Left kidney (tissue), 2 donors: Measurements from ENCODE around the gene TMEM269. TPM values are rescaled to one million over a fixed set of nuclear protein-coding genes. Genes with fewer than 3 reads are reported as not detected.

Source experiments
- DNase-seq: peaks from one replicate; pipeline ENCODE4 v3.0.0-alpha.2; 2013
- polyA plus RNA-seq: library from polyadenylated mRNA; unstranded; fragments of 120-200 nt; gene quantifications from one replicate; pipeline ENCODE4 v1.2.1, GENCODE V29; 2013; ENCODE audit not compliant: insufficient read length

TMEM269 gene
- polyA plus RNA-seq, 1 donor: 1.3 TPM

DNA sequence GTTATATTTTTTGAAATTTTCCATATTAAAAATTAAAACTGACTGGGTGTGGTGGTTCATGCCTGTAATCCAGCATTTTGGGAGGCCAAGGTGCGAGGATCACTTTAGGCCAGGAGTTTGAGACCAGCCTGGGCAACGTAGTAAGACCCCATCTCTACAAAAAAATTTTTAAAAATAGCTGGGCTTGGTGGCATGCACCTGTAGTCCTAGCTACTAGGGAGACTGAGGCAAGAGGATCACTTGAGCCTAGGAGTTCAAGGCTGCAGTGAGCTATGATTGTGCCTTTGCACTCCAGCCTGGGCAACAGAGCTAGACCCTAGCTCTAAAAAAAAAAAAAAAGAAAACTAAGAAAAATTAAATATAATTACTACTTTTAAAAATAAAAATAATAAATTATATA is 36.9 kb downstream of the TMEM269 start:
- no peak for DNase-seq

DNA sequence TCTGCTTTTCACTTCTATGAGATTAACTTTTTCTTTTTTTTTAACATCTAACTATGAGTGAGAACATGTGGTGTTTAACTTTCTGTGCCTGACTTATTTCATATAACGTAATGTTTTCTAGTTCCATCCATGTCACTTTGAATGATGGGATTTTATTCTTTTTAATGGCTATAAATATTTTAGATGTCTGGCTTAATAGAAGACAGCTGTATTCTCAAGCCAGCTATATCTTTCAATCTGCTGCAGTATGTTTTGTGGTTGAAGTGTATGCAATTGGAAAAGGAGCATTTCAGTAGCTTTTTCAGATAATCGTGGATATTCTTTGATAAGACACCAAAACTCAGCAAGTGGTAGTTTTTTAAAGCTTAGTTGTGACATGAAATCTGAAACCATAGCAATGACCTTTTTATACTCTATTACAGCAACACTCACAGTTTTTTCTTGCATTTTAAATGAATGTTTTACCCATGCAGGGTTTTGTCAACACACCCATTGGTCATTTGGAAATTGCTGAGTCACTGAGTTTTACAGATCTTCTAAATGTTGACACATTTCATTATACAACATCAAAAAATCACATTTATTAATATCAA is 38.1 kb downstream of the TMEM269 start:
- peak; percentile 12 for DNase-seq

DNA sequence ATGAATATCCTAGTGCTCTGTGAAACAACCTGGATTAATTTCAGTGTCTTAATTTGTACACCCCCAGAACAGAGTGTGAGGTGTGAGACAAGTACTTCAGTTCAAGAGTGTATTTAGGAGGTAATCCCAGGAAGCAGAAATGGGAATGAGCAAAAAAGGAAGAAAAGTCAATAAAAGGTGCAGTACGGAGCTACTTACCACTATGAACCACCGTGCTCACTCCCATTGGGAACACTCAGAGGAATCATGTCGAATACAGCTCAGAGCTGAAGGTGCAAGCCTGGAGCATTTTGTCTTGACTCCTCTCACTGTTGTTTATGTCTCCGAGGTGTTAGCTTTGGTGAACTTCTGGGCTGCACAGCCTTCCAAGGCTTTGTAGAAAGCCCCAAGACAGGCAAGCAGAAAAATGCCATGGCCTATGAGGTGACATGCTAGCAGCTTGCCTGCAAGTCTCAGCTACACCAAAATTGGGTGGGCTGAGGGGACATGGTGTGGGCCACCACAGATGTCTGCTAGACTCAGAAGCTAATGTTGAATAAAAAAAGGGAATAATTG is 39.8 kb downstream of the TMEM269 start:
- no peak for DNase-seq

DNA sequence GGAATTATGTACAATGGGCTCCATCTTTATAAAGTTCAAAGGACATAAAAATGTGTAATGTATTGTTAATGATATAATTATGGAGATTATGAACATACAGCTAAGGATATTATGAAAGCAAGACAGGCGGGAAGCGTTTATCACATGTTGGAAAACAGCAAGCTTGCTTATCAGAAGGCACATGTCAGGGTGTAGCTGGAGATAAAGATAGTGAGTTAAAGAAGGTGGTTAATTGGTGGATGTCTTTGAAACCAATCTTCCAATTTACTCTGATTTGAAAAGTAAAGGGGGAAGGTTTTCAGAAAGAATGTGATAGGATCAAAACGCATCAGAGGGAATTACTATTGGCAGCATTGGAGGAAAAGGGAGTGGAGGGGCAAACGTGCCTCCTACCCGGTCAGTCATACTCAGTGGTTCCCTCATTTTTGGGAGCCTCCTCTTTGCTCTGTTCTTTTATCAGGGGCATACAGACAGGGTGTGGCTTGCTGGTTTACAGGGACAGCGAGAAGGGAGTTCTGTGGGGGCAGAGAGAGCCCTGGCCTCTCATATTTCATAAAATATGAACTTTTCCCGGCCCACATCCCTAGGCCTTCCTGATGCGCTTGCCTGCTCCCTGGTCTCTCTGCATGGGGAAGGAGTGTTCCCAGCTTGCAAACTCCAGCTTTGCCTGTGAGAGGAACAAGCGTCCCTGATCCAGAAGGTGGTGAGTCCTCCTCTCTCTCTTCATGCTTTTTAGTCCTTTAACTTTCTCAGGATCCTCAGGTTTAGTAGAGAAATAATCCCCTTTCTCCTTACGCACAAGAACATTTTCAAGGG is 40.5 kb downstream of the TMEM269 start:
- no peak for DNase-seq

DNA sequence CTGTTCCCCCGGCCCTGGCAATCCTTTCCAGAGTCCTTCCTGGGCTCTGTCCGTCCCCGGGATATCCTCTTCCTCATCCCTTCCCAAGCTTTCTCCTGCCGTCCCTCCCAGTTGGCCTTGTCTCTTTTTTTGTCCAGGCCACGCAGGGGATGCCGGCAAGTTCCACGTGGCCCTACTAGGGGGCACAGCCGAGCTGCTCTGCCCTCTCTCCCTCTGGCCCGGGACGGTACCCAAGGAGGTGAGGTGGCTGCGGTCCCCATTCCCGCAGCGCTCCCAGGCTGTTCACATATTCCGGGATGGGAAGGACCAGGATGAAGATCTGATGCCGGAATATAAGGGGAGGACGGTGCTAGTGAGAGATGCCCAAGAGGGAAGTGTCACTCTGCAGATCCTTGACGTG is 45.8 kb downstream of the TMEM269 start:
- no peak for DNase-seq

DNA sequence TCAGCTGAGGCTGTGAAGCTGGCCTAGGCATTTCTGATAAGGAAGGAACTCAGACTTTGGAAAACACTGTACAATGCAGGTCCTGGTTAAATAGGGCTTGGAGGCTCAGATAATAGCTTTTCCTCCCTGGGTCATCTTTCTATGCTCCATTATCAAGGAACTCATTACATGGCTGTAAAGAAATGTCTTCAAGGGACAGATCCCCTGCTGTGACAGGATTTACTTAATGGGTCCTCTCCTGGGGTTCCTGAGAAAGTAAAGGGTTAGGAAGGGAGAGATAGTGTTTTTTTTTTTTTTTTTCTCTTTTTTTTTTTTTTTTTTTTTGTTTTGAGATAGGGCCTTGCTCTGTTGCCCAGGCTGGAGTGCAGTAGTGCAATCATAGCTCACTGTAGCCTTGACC is 46.5 kb downstream of the TMEM269 start:
- no peak for DNase-seq

DNA sequence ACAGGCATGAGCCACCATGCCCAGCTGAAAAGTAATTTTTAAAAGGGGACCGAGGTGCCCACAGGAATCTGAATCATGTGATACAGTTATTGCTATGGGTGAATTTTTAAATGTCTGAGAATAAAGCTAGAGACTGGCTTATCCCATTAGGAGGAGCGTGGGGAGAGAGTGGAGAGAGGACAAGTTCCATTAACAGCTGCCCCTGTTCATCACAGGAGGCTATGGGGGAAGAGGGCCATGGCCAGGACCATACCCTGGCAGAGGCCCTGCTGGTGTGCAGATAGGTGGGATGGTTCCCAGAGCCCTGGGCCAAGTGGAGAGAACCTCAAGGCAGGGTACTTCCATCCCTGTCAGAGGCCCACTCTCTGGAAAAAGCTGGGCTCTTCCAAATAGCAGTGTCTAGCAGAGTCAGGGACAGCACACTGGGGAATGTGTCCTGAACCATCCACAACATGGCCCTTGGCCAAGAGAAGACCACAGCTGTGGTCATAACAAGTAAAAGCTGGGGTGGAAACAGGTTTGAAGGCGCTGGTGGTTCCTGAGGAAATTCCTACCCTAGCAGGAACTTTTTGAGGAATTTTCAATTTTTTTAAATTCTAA is 48.0 kb downstream of the TMEM269 start:
- DNase-seq: no peak

DNA sequence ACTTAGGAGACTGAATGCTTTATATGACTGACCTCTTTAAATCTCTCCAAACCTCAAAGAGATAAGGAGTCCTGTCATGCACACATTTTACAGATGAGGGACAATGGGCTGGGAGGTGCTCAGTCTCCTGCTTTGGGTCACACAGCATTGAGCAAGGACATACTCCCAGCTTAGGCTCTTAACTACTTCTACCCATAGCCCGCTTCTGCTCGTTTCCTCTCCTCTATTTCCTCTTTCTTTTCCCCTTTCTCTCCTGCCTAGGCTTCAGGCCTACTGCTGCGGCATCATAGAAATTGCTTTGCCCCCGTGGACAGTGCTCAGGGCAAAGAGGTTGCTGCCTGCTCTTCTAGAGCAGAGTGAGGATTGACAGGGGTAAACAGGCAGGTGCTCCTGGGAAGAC is 49.2 kb downstream of the TMEM269 start:
- no peak for DNase-seq

DNA sequence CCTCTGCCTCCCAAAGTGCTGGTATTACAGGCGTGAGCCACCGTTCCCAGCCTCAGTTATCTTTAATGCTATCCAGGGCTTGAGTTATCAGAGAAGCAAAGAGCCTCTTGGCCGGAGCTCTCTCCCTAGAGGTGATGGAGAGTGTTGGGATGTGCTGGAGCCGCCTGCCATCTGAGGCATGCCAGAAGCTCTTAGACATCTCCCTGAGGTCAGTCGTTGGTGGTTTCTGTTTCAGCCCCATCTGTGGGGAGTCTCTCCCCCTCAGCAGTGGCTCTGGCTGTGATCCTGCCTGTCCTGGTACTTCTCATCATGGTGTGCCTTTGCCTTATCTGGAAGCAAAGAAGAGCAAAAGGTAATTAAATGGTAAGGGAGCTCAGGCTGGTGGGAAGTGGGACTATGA is 50.0 kb downstream of the TMEM269 start:
- DNase-seq: no peak

DNA sequence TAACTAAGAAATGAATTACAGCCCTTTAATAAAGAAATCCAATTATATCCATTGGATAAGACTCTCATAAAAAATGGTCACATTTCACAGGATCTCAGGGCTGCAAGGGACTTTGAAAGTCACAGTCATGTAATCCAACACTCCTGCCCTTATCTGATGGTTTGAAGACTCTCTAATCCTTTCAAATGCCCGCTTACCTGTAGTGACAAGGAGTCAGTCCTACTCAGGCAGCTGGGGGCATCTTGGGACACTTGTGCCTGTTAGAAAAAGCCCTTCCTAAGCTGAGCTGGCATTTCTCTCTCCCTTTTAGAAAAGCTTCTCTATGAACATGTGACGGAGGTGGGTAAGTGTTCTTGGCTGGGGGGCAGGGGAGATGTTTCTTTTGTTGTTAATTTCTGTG is 50.6 kb downstream of the TMEM269 start:
- DNase-seq: no peak

DNA sequence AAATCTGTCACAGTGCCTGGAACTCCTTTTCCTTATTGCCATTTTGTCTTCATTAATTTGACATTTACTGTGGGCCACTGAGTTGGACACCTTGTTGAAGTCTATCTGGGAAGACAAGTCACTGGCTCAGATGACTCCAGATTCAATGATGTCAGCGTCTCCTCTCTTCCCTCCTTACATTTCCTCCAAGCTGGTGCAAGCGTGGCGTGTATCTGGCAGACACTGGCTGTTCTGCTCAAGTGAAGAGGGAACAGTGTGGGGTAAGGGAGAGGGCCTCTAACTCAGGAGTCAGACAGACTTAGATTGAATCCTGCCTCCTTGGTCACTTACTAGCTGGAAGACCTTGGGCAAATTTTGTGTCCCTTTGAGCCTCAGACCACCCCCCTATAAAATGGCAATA is 52.9 kb downstream of the TMEM269 start:
- DNase-seq: no peak

DNA sequence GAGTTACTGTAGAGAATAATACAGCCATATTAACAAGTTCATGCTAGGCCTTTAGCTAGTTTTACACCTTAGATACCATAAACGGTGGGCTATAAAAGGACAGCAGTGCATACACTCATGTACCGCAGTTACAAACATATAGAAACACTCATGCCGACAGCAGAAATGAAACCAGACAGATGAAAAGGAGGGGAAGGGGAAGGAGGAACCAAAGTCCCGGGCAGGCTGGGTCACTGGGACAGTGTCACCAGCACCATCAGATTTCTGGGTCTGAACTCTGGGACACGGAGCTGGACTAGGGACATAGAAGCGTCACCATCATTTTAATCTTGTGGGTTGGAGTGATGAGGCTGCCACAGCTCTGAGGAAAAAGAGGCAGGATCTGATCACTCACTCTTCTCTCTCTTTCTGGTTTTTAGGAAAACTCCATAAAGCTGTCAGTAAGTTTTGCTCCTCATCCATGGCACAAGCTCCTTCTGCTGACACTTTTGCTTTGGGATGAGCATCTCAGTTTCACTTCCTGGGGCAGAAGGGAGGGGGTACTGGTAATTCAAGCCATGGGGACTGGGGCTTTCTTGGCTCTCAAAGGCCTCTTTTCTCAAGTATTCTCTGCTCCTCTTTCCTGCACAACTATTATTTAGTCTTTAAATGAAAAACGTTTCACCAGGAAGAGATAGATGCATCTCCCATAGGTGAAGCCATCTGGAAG is 53.8 kb downstream of the TMEM269 start:
- DNase-seq: no peak

DNA sequence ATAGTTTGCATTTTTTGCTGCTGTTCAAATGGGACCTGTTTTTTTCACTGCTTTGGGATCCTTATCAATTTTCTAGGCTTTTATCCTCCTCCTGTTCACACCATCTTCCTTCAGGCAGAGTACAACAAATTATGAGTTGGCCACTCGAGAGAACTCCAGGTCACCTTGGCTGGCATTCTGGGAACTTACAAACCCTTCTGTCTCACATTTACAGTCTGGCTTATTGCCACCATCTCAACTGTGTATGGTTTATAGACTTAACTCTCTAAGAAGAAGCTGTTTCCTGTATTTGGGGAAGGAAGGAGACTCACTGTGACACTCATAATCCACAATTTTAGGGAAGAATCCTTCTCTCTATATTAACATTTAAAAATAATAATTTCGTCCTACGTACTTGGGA is 56.2 kb downstream of the TMEM269 start:
- DNase-seq: no peak

DNA sequence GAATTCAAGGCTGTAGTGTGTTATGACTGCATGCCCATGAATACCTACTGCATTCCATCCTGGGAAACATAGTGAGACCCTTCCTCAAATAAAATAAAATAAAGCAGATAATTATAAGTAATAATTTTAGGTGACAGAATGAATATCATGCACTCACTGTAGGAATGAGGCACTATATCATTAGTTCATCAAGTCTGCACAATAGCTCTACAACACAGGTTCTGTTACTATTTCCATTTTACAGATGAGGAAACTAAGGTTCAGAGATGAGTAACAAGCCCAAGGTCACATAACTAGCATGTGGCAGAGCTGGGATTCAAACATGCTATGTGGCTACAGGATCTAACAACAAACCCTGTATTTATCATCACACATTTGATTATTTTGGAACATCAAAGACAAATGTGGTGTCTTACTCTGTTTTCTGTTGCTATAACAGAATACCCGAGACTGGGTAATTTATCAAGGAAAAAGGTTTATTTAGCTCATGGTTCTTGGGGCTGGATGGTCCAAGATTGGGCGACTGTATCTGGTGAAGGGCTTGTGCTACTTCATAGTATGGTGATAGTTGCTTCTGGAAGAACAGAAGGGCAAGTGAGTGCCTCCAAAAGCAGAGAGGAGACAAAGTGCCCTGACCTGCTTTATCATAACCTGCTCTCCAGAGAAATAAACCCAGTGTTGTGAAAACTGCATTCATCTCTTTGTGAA is 56.8 kb downstream of the TMEM269 start:
- DNase-seq: no peak

DNA sequence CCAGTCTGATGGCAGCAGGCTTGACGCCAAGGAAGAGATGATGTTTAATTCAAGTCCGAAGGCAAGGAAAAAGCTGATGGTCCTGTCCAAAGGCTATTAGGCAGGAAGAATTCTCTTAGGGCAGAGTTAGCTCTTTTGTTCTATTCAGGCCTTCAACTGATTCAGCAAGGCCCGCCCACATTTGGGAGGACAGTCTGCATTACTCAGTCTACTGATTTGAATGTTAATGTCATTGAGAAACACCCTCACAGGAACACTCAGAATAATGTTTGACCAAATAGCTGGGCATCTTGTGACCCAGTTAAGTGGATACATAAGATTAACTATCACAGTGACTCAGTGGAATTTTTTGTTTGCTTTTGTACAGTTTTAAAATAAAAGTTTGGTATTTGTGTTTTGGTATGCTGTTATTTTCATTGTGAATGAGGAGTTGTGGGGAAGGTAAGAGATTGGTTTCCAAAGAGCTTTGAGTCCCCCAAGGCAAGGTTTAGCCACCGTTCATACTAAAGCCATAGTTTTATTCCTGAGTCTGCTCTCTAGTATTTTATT is 59.9 kb downstream of the TMEM269 start:
- no peak for DNase-seq

DNA sequence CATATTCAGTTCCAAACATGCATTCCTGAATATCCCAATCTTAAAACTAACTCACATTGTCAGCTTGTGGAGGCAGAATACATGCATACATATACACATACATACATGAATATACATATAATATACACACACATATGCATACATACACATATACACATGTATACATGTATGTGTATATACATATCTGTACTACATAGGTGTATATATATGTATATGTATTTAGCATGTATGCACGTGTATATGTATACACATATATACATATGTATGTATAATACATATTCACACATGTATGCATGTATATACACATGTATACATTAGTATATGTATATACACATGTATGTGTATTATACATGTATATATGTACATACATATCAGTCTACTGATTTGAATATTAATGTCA is 60.4 kb downstream of the TMEM269 start:
- no peak for DNase-seq

DNA sequence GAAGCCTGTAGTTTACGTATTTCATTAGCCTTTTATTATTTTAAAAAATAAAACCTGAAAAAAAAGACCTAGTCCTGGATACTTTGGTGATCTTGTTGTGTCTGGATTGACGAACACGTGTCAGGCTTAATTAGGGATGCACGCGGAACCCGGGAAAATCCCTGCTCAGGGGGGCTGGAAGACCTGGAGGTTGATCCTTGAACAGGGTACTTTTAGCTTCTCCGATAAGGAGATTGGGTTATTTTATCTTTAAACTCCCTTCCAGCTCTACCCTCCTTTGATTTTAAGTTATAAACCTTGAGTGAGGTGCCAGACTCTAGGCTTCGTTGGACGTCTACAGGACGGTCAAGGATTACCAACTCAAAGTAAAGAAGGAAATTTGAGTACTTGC is 61.1 kb downstream of the TMEM269 start:
- DNase-seq: no peak

DNA sequence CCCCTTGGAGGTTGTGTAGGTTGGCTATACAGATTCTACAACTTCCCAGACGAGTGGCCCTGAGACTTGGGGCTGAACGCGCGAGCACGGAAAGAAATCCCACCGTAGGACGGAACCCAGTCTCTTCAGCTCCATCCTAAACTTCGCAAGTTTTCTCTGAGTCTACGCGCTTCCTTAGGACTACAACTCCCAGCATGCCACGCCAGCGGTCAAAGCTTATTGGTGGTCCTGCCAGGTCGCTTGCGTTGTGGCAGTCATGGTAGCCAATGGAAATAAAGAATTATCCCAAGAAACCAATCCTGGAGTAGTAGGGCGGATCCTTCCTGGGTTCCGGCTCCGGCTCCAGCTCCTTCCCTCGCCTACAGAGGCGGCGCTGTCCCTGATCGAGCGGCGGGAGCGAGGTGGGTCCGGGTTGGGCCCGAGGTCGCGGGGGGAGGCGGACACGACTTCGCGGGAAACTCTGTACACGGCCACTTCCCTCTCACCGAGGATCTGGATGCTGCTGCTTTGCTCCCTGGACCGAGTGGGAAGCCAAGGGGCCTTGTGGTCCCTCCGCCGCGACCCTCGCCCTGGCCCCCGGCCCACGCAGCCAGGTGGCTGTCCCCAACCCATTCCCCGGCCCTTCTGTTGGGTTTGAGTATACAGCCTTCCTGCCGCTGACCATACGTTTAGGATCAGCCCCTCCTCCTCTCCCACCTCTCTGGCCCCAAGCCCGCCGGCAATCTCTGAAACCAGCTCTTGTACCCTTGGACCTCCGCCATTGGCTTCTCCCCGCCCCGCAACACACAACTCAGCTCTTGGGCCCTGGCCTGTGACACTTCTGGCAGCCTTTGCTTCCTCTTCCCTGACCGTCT is 61.7 kb downstream of the TMEM269 start, which contains the start of gene ZNF691:
TSS of gene ZNF691 (plus strand) at position 357 of the 854 bp plus-strand sequence. CDS start 3,046 bp downstream, outside the sequence.
- peak; percentile 97 for DNase-seq

DNA sequence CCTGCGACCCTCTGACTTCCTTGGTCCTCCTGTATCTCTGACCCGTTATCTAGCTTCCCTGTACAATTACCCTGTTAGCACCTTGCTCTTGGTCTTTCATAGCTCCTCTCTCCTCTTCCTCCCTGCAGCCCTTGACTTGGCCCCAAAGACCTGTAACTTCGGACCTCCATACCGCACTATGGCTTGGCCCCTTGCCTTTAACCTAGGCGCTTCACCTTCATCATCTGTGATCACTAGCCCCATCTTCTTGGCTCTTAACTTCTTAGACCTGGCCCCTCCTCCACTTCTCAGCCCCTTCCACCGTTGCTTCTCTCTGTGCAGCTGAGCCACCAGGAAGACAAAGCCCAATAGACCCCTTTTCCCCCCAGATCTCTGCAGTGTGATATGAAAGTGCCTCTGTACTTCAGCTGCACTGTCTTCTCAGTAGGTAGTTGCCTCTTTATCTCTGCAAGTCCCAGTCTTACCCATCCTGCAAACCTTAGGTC is 62.4 kb downstream of the TMEM269 start:
- no peak for DNase-seq

DNA sequence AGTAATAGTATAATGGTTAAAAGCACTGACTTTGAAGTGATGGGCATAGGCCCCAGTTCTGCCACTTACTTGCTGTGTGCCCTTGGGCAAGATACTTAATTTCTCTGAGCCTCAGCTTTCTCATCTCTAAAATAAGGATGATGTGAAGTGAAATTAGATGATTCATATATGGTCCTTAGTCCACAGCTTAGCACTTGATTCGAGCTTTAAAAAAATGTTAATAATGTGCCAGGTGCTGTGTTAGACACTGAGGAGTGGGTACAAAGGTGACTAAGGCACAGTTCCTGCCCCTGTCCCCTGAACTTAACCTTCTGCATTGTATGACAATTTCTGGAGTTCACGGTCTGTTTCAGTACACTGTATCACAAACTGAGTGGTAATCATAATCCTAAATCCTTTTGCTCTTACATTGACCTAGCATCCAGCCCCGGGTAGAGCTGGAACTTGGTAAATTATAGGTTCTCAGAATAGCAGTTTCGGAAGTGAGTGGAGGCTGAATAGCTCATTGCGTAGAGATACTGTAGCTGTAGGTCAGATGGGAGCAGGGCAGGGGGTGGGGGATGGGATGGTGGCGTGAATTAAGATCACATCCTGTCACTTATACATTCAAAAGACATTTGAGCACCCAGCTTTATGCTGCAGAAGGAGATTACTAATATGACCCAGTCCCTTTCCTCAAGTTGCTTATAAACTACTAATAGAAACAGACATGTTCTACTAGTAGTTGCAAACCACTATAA is 63.1 kb downstream of the TMEM269 start:
- no peak for DNase-seq
